H9 (cell line): Measurements from ENCODE around the gene OSBPL2. TPM values are rescaled to one million over a fixed set of nuclear protein-coding genes. Genes with fewer than 3 reads are reported as not detected.

Experiments used
- DNase-seq: peaks from one replicate; pipeline ENCODE4 v3.0.0-alpha.2; 2017
- H2AFZ ChIP-seq: one replicate; pipeline ENCODE4 v1.6.1; 2013; ENCODE audit warnings: mild to moderate bottlenecking, low read length, control low read depth, moderate library complexity
- H2AK5ac ChIP-seq: 2 replicates; pipeline ENCODE4 v1.6.1; 2013; ENCODE audit warnings: low read length, control low read depth, mixed read lengths; ENCODE audit not compliant: insufficient read length
- H2BK120ac ChIP-seq: one replicate; pipeline ENCODE4 v1.6.1; 2013; ENCODE audit warnings: low read depth, mild to moderate bottlenecking, low read length, control low read depth, inconsistent platforms; ENCODE audit not compliant: poor library complexity, severe bottlenecking
- H2BK12ac ChIP-seq: 2 replicates; pipeline ENCODE4 v1.6.1; 2013; ENCODE audit warnings: low read length, control low read depth, mixed read lengths, low read depth; ENCODE audit not compliant: insufficient read length
- H2BK15ac ChIP-seq: 2 replicates; pipeline ENCODE4 v1.6.1; 2013; ENCODE audit warnings: low read depth, low read length, control low read depth
- H2BK20ac ChIP-seq: one replicate; pipeline ENCODE4 v1.6.1; 2013; ENCODE audit warnings: low read depth, mild to moderate bottlenecking, low read length, control low read depth, inconsistent platforms; ENCODE audit not compliant: poor library complexity, severe bottlenecking
- H2BK5ac ChIP-seq: 2 replicates; pipeline ENCODE4 v1.6.1; 2013; ENCODE audit warnings: low read length, control low read depth, mixed read lengths; ENCODE audit not compliant: insufficient read length
- H3K14ac ChIP-seq: 2 replicates; pipeline ENCODE4 v1.6.1; 2013; ENCODE audit warnings: low read length, control low read depth; ENCODE audit not compliant: insufficient read depth
- H3K18ac ChIP-seq: 2 replicates; pipeline ENCODE4 v1.6.1; 2013; ENCODE audit warnings: low read depth, mild to moderate bottlenecking, mixed read lengths, low read length, control low read depth; ENCODE audit not compliant: insufficient read length
- H3K23ac ChIP-seq: 2 replicates; pipeline ENCODE4 v1.6.1; 2013; ENCODE audit warnings: low read length, control low read depth, mixed read lengths, low read depth; ENCODE audit not compliant: insufficient read length
- H3K23me2 ChIP-seq: 2 replicates; pipeline ENCODE4 v1.6.1; 2013; ENCODE audit warnings: low read depth, mild to moderate bottlenecking, mixed read lengths, low read length, control low read depth; ENCODE audit not compliant: insufficient read length, poor library complexity, severe bottlenecking
- H3K27ac ChIP-seq: 2 replicates; pipeline ENCODE4 v1.5.1; 2013; ENCODE audit warnings: low read length, control low read depth, mixed read lengths, low read depth; ENCODE audit not compliant: insufficient read length
- H3K27me3 ChIP-seq: 2 replicates; pipeline ENCODE4 v1.6.1; 2013; ENCODE audit warnings: low read length, control low read depth, inconsistent platforms; ENCODE audit not compliant: insufficient read depth
- H3K4ac ChIP-seq: 2 replicates; pipeline ENCODE4 v1.6.1; 2013; ENCODE audit warnings: low read depth, mild to moderate bottlenecking, control low read depth, inconsistent platforms, low read length, moderate library complexity
- H3K4me1 ChIP-seq: 2 replicates; pipeline ENCODE4 v1.6.1; 2013; ENCODE audit warnings: low read length, control low read depth, inconsistent platforms; ENCODE audit not compliant: insufficient read depth
- H3K4me2 ChIP-seq: 2 replicates; pipeline ENCODE4 v1.6.1; 2013; ENCODE audit warnings: low read length, control low read depth, mixed read lengths; ENCODE audit not compliant: insufficient read length, insufficient read depth
- H3K56ac ChIP-seq: 2 replicates; pipeline ENCODE4 v1.6.1; 2013; ENCODE audit warnings: low read depth, mild to moderate bottlenecking, mixed read lengths, low read length, control low read depth; ENCODE audit not compliant: insufficient read length
- H3K79me1 ChIP-seq: 2 replicates; pipeline ENCODE4 v1.6.1; 2013; ENCODE audit warnings: low read depth, mild to moderate bottlenecking, moderate library complexity, low read length, control low read depth, inconsistent platforms; ENCODE audit not compliant: insufficient read depth, poor library complexity, severe bottlenecking
- H3K79me2 ChIP-seq: 2 replicates; pipeline ENCODE4 v1.6.1; 2013; ENCODE audit warnings: low read length, control low read depth, inconsistent platforms; ENCODE audit not compliant: insufficient read depth
- H3K9ac ChIP-seq: 2 replicates; pipeline ENCODE4 v1.6.1; 2013; ENCODE audit warnings: low read length, control low read depth, mixed read lengths; ENCODE audit not compliant: insufficient read length; ENCODE audit errors: extremely low read depth
- H3K9me3 ChIP-seq: one replicate; pipeline ENCODE4 v1.6.1; 2013; ENCODE audit warnings: low read depth, low read length, inconsistent platforms; ENCODE audit not compliant: control insufficient read depth
- H3T11ph ChIP-seq: one replicate; pipeline ENCODE4 v1.6.1; 2013; ENCODE audit warnings: mild to moderate bottlenecking, low read length, control low read depth, inconsistent platforms
- H4K20me1 ChIP-seq: one replicate; pipeline ENCODE4 v1.6.1; 2013; ENCODE audit not compliant: control insufficient read depth, insufficient read length, insufficient read depth
- H4K5ac ChIP-seq: 2 replicates; pipeline ENCODE4 v1.6.1; 2013; ENCODE audit warnings: low read depth, mild to moderate bottlenecking, mixed read lengths, low read length, control low read depth; ENCODE audit not compliant: insufficient read length
- H4K8ac ChIP-seq: replicated peaks from 2 replicates; pipeline ENCODE4 v1.6.1; 2013; ENCODE audit warnings: low read length, control low read depth, mixed read lengths, low read depth; ENCODE audit not compliant: insufficient read length
- H4K91ac ChIP-seq: 2 replicates; pipeline ENCODE4 v1.6.1; 2013; ENCODE audit warnings: low read depth, mild to moderate bottlenecking, moderate library complexity, mixed read lengths, low read length, control low read depth; ENCODE audit not compliant: insufficient read length
- H3K27ac Mint-ChIP-seq, 3 experiments: 2 replicates in 2 of 3; 3 replicates in 1 of 3; pipeline ENCODE4 v1.8.0; 2020 to 2021; ENCODE audit warnings: mixed read lengths in 3 of 3, mild to moderate bottlenecking in 1 of 3, moderate library complexity in 1 of 3
- H3K27me3 Mint-ChIP-seq: 2 replicates; pipeline ENCODE4 v1.8.0; 2021; ENCODE audit warnings: low read depth, mild to moderate bottlenecking, moderate library complexity, mixed read lengths
- H3K36me3 Mint-ChIP-seq, 3 experiments: 2 replicates in 2 of 3; 3 replicates in 1 of 3; pipeline ENCODE4 v1.8.0; 2020 to 2021; ENCODE audit warnings: low read depth in 3 of 3, mixed read lengths in 3 of 3; ENCODE audit not compliant: insufficient read depth in 1 of 3
- H3K4me1 Mint-ChIP-seq, 2 experiments: 2 replicates each; pipeline ENCODE4 v1.8.0; 2020; ENCODE audit warnings: mixed read lengths in 2 of 2
- H3K4me3 Mint-ChIP-seq, 2 experiments: 2 replicates in 1 of 2; 3 replicates in 1 of 2; pipeline ENCODE4 v1.8.0; 2020 to 2021; ENCODE audit warnings: mild to moderate bottlenecking in 2 of 2, mixed read lengths in 2 of 2, moderate library complexity in 1 of 2
- H3K9me3 Mint-ChIP-seq, 2 experiments: 2 replicates in 1 of 2; 3 replicates in 1 of 2; pipeline ENCODE4 v1.8.0; 2020; ENCODE audit warnings: mild to moderate bottlenecking in 2 of 2, mixed read lengths in 2 of 2, moderate library complexity in 1 of 2
- WGBS: extraction: QIAGEN DNeasy Blood & Tissue Kit; methylation state at CpG from one replicate; pipeline ENCODE4 v1.1.7; 2013; ENCODE audit warnings: missing lambda C conversion rate, low lambda C conversion rate, mixed read lengths; ENCODE audit not compliant: insufficient read length; ENCODE audit errors: extremely low coverage; 5-methylcytosine and 5-hydroxymethylcytosine counted together
- total RNA-seq: library from RNA; stranded (reverse); gene quantifications from 2 replicates; pipeline ENCODE4 v1.2.1, GENCODE V29; 2021
- TF ChIP-seq, protein P1 (sequence below): fragments of 200-600 bp; sonication (generic); conservative IDR thresholded peaks from 3 replicates; pipeline ENCODE4 v1.8.0; 2021; ENCODE audit warnings: antibody characterized with exemption, mild to moderate bottlenecking

OSBPL2 gene
- total RNA-seq, 1 experiment from 2014 or later = 47.3 TPM

DNA sequence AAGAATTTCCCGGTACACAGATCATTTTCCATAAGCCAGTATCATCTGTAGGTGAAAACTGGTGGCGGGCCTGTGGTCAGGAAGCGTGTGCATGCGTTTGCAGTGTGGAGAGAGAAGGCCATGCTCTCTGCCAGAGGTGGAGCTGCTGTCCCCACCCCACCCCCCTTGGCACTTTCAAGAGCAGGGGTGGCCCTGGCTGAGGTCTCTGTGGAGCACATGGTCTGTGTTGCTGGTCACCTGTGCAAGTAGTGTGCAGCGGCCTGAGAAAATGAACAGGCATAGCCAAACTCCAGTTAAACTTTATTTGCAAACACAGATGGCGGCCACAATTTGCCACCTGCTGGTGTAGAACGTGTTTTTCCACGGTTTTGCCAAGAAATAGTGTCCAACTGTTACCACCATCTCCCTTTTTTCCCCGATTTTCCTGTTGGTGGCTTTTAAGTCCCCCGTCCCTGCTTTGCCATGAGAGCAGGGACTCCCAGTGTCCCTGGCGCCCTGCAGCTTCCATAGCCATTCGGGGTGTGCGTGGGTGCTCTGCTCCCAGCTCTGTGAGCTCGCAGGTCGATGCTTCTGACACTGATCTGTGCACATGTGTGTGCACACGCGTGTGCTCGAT, 66.9 kb downstream of the OSBPL2 start:
- Histone ChIP-seq H3K14ac (no peak overlapping the region), H3K27me3 (no peaks in the 10 kb centered on the region), H3K4ac (no peak overlapping the region), H3K79me1 (no peaks in the 10 kb centered on the region), H2BK20ac (no peak overlapping the region), H3K23me2 (peaks cover 7% of the 10 kb centered on the region), H3K79me2 (peaks cover 18% of the 10 kb centered on the region; the same call in 1 of the 2 replicates), H3K4me1 (no peaks in the 10 kb centered on the region; the same call in 1 of the 2 replicates), H4K91ac (no peak overlapping the region), H3K56ac (no peak overlapping the region), H2AK5ac (no peak overlapping the region), H3K9ac (no peak overlapping the region), H2BK120ac (no peak overlapping the region), H4K8ac (no peak overlapping the region), H2BK15ac (no peak overlapping the region), H3K4me2 (no peak overlapping the region), H2BK12ac (no peak overlapping the region), H3K27ac (no peak overlapping the region), H2AFZ (no peak overlapping the region), H3T11ph (no peak overlapping the region), H4K5ac (no peak overlapping the region), H3K23ac (no peak overlapping the region), H3K9me3 (no peaks in the 10 kb centered on the region), H3K18ac (no peak overlapping the region), H2BK5ac (no peak overlapping the region), H4K20me1 (no peaks in the 10 kb centered on the region)
- peak overlapping the region; percentile 90 to 96; a peak in 4 of 5 replicates for H3K4me3 Mint-ChIP-seq
- H3K4me1 Mint-ChIP-seq = peaks cover 14 to 22% of the 10 kb centered on the region in 2 experiments
- TF ChIP-seq, protein P1, sequence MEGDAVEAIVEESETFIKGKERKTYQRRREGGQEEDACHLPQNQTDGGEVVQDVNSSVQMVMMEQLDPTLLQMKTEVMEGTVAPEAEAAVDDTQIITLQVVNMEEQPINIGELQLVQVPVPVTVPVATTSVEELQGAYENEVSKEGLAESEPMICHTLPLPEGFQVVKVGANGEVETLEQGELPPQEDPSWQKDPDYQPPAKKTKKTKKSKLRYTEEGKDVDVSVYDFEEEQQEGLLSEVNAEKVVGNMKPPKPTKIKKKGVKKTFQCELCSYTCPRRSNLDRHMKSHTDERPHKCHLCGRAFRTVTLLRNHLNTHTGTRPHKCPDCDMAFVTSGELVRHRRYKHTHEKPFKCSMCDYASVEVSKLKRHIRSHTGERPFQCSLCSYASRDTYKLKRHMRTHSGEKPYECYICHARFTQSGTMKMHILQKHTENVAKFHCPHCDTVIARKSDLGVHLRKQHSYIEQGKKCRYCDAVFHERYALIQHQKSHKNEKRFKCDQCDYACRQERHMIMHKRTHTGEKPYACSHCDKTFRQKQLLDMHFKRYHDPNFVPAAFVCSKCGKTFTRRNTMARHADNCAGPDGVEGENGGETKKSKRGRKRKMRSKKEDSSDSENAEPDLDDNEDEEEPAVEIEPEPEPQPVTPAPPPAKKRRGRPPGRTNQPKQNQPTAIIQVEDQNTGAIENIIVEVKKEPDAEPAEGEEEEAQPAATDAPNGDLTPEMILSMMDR = no peak
- WGBS = no CpG with 5 or more reads among the region's 18 CpGs
- no peak for DNase-seq
- peak overlapping the region; percentile 48 to 91 (median 68); a peak in 5 of 7 replicates for H3K27ac Mint-ChIP-seq
- no peaks in the 10 kb centered on the region for H3K9me3 Mint-ChIP-seq
- H3K27me3 Mint-ChIP-seq = no peaks in the 10 kb centered on the region
- H3K36me3 Mint-ChIP-seq = peaks cover 24 to 58% (median 55%) of the 10 kb centered on the region in 3 experiments
